Brain microvascular endothelial cell (primary cell): ENCODE data around the gene VWF.

Source experiments
- DNase-seq: peaks from one replicate; pipeline ENCODE4 v3.0.0-alpha.2; 2020
- H3K27ac ChIP-seq: fragments of 250-450 bp; sonication (Bioruptor Pico); 2 replicates; pipeline ENCODE4 v1.5.1; 2020; ENCODE audit warnings: mild to moderate bottlenecking, moderate library complexity
- H3K27me3 ChIP-seq: fragments of 250-450 bp; sonication (Bioruptor Pico); replicated peaks from 2 replicates; pipeline ENCODE4 v1.5.1; 2020; ENCODE audit warnings: mild to moderate bottlenecking
- H3K36me3 ChIP-seq: fragments of 250-450 bp; sonication (Bioruptor Pico); replicated peaks from 2 replicates; pipeline ENCODE4 v1.5.1; 2020; ENCODE audit warnings: mild to moderate bottlenecking
- H3K4me3 ChIP-seq: 2 replicates; pipeline ENCODE4 v1.5.1; 2011; ENCODE audit warnings: low read depth, mild to moderate bottlenecking, control low read depth, low read length, moderate library complexity
- CTCF ChIP-seq: IDR thresholded peaks from 2 replicates; pipeline ENCODE4 v1.5.1; 2011; ENCODE audit warnings: low read depth, mild to moderate bottlenecking, moderate library complexity, low read length, control low read depth, inconsistent platforms; ENCODE audit errors: missing control alignments
- in situ Hi-C: cut with HindIII; loops from 2 replicates; pipeline ENCODE4 v1.10.0; 2017; ENCODE audit warnings: low sequenced_read_pairs, low pct_ligation_motif_present

Gene VWF

GRCh38 chr12:6065863-6066199 lies 58.6 kb downstream of the VWF start:
- no peak for DNase-seq
- in situ Hi-C loops = no loop called here
- H3K36me3 ChIP-seq = no peaks in the 10 kb centered on the region
- no peaks in the 10 kb centered on the region for H3K27me3 ChIP-seq
- H3K4me3 ChIP-seq = no peak overlapping the region
- no peak overlapping the region for H3K27ac ChIP-seq
- no peak for TF ChIP-seq CTCF

GRCh38 chr12:6065131-6065862 lies 59.2 kb downstream of the VWF start:
- TF ChIP-seq CTCF = no peak
- Histone ChIP-seq H3K27ac (no peak overlapping the region), H3K4me3 (no peak overlapping the region), H3K27me3 (no peaks in the 10 kb centered on the region), H3K36me3 (no peaks in the 10 kb centered on the region)
- in situ Hi-C loops = no loop called here
- DNase-seq = no peak

- no peak for DNase-seq
- Histone ChIP-seq H3K36me3 (no peaks in the 10 kb centered on the region), H3K27me3 (no peaks in the 10 kb centered on the region), H3K27ac (no peak overlapping the region), H3K4me3 (no peak overlapping the region)
- peak; percentile 100 for TF ChIP-seq CTCF
- in situ Hi-C loops = no loop called here
These were observed 61.4 kb downstream of the VWF start for GRCh38 chr12:6062757-6063735.

- Histone ChIP-seq H3K4me3 (no peak overlapping the region), H3K27me3 (no peaks in the 10 kb centered on the region), H3K27ac (no peak overlapping the region), H3K36me3 (no peaks in the 10 kb centered on the region)
- TF ChIP-seq CTCF = no peak
- in situ Hi-C loops = no loop called here
- DNase-seq = no peak
These were observed 62.1 kb downstream of the VWF start for GRCh38 chr12:6062395-6062756.

GRCh38 chr12:6061660-6062059 lies 62.8 kb downstream of the VWF start:
- no peaks in the 10 kb centered on the region for H3K27me3 ChIP-seq
- in situ Hi-C loops = no loop called here
- no peak for DNase-seq
- H3K27ac ChIP-seq = no peak overlapping the region
- H3K4me3 ChIP-seq = no peak overlapping the region
- no peak for TF ChIP-seq CTCF
- H3K36me3 ChIP-seq = no peaks in the 10 kb centered on the region
